H1 (cell line): ENCODE data around the gene GNAL.

Experiments
- CHD1 ChIP-seq: IDR thresholded peaks from 2 replicates; pipeline ENCODE4 v1.6.1; 2012; ENCODE audit warnings: low read depth, low read length, improper control_type of control experiment
- CTCF ChIP-seq, 3 experiments: IDR thresholded peaks; 1 replicate in 2 of 3; 2 replicates in 1 of 3; pipeline versions ENCODE4 v1.5.1 to v1.6.1; 2011; ENCODE audit warnings: low read length in 3 of 3, mild to moderate bottlenecking in 3 of 3, inconsistent platforms in 2 of 3, low read depth in 1 of 3, moderate library complexity in 1 of 3; ENCODE audit not compliant: insufficient read depth in 1 of 3; ENCODE audit errors: control extremely low read depth in 1 of 3
- EGR1 ChIP-seq: IDR thresholded peaks from 2 replicates; pipeline ENCODE4 v1.6.1; 2011; ENCODE audit warnings: low read depth, low read length, borderline replicate concordance
- EZH2 ChIP-seq: fragments of 200-600 bp; sonication (generic); IDR thresholded peaks from 2 replicates; pipeline ENCODE4 v1.7.1; 2012; ENCODE audit warnings: low read depth, mild to moderate bottlenecking, moderate library complexity, low read length, inconsistent platforms; ENCODE audit not compliant: severe bottlenecking
- HDAC2 ChIP-seq, 2 experiments: fragments of 300-600 bp in 1 of 2; sonication (generic) in 1 of 2; IDR thresholded peaks; 2 replicates each; pipeline ENCODE4 v1.6.1; 2011 to 2012; ENCODE audit warnings: low read depth in 2 of 2, low read length in 2 of 2, mild to moderate bottlenecking in 2 of 2, moderate library complexity in 2 of 2, borderline replicate concordance in 1 of 2, inconsistent platforms in 1 of 2
- POLR2A ChIP-seq, 2 experiments: IDR thresholded peaks; 1 replicate in 1 of 2; 2 replicates in 1 of 2; pipeline ENCODE4 v1.6.1; 2011; ENCODE audit warnings: low read depth in 2 of 2, low read length in 2 of 2, mild to moderate bottlenecking in 2 of 2; ENCODE audit errors: control extremely low read depth in 1 of 2
- POLR2AphosphoS5 ChIP-seq: IDR thresholded peaks from 2 replicates; pipeline ENCODE4 v1.6.1; 2011; ENCODE audit warnings: low read depth, low read length
- RXRA ChIP-seq: IDR thresholded peaks from 2 replicates; pipeline ENCODE4 v1.6.1; 2011; ENCODE audit warnings: low read depth, mild to moderate bottlenecking, low read length, moderate library complexity; ENCODE audit not compliant: insufficient read depth
- SAP30 ChIP-seq: fragments of 300-600 bp; sonication (generic); IDR thresholded peaks from 2 replicates; pipeline ENCODE4 v1.7.1; 2012; ENCODE audit warnings: low read length, moderate library complexity, mild to moderate bottlenecking, inconsistent platforms; ENCODE audit not compliant: insufficient read depth, insufficient replicate concordance
- SP1 ChIP-seq: IDR thresholded peaks from 2 replicates; pipeline ENCODE4 v1.6.1; 2011; ENCODE audit warnings: low read depth, low read length
- SUZ12 ChIP-seq: fragments of 200-600 bp; sonication (generic); IDR thresholded peaks from 2 replicates; pipeline ENCODE4 v1.6.1; 2012; ENCODE audit warnings: mild to moderate bottlenecking, inconsistent platforms, low read length, moderate library complexity, mixed read lengths
- TAF1 ChIP-seq: IDR thresholded peaks from 2 replicates; pipeline ENCODE4 v1.6.1; 2011; ENCODE audit warnings: mild to moderate bottlenecking, low read depth, low read length
- YY1 ChIP-seq: IDR thresholded peaks from 2 replicates; pipeline ENCODE4 v1.6.1; 2011; ENCODE audit warnings: low read depth, mild to moderate bottlenecking, low read length
- ZNF274 ChIP-seq: IDR thresholded peaks from 2 replicates; pipeline ENCODE4 v1.7.0; 2012; ENCODE audit warnings: low read length, borderline replicate concordance; ENCODE audit errors: extremely low read depth

- no peak for TF ChIP-seq CTCF (IDR thresholded peaks at IDR 0.05; ENCODE audit: control extremely low read depth in 1 of 3, insufficient read depth in 1 of 3, low read depth in 1 of 3, low read length in 3 of 3)
- TF ChIP-seq ZNF274, result no peak
- no peak for TF ChIP-seq POLR2A (IDR thresholded peaks at IDR 0.05; ENCODE audit: control extremely low read depth in 1 of 2, low read depth in 2 of 2, low read length in 2 of 2)
- no peak for TF ChIP-seq POLR2AphosphoS5
- TF ChIP-seq CHD1, result no peak
- no peak for TF ChIP-seq SUZ12
- TF ChIP-seq RXRA, result no peak
- TF ChIP-seq SP1, result no peak
- no peak for TF ChIP-seq TAF1
- TF ChIP-seq EZH2, result no peak
- no peak for TF ChIP-seq SAP30
- TF ChIP-seq EGR1, result no peak
- no peak for TF ChIP-seq HDAC2 (IDR thresholded peaks at IDR 0.05; ENCODE audit: borderline replicate concordance in 1 of 2, low read depth in 2 of 2, low read length in 2 of 2)
- TF ChIP-seq YY1, result no peak
Observed at GRCh38 chr18:11865071-11865470, 176.0 kb downstream of the GNAL start.
